ENCODE measurements around the gene RAI1.

The RAI1 gene

DNA sequence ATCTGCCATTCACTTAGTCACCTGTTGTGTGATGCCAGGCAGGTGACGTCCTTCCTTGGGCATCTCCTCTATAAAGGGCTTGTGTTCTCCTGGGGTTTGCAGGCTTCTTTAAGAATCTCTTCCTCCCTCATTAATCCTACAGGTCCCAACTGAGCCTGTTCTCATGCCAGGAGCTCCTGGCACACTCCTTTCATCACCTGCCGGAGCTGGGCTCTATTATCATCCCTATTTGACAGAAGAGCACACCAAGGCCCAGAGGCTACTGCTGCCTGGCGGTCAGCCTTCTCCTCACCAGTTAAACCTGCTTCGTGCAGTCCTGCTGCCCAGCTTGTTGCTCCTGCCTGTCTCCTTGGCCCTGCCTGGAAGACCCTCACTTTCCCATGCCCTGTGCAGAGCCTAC lies 51.2 kb downstream of the RAI1 start:
- TF ChIP-seq, protein P1, sequence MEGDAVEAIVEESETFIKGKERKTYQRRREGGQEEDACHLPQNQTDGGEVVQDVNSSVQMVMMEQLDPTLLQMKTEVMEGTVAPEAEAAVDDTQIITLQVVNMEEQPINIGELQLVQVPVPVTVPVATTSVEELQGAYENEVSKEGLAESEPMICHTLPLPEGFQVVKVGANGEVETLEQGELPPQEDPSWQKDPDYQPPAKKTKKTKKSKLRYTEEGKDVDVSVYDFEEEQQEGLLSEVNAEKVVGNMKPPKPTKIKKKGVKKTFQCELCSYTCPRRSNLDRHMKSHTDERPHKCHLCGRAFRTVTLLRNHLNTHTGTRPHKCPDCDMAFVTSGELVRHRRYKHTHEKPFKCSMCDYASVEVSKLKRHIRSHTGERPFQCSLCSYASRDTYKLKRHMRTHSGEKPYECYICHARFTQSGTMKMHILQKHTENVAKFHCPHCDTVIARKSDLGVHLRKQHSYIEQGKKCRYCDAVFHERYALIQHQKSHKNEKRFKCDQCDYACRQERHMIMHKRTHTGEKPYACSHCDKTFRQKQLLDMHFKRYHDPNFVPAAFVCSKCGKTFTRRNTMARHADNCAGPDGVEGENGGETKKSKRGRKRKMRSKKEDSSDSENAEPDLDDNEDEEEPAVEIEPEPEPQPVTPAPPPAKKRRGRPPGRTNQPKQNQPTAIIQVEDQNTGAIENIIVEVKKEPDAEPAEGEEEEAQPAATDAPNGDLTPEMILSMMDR (IDR thresholded peaks at IDR 0.05; ENCODE audit: control extremely low read depth, extremely low read depth, low read depth, missing control alignments), result no peak
- POLR2A ChIA-PET, result no interaction called here
- no peak for DNase-seq (ENCODE audit: extremely low spot score)
- CTCF ChIA-PET, result interaction anchor here (1.5 kb wide), 1 partner anchor 187 kb away, joined by 4 read pairs; no protein-coding TSS in a partner anchor

DNA sequence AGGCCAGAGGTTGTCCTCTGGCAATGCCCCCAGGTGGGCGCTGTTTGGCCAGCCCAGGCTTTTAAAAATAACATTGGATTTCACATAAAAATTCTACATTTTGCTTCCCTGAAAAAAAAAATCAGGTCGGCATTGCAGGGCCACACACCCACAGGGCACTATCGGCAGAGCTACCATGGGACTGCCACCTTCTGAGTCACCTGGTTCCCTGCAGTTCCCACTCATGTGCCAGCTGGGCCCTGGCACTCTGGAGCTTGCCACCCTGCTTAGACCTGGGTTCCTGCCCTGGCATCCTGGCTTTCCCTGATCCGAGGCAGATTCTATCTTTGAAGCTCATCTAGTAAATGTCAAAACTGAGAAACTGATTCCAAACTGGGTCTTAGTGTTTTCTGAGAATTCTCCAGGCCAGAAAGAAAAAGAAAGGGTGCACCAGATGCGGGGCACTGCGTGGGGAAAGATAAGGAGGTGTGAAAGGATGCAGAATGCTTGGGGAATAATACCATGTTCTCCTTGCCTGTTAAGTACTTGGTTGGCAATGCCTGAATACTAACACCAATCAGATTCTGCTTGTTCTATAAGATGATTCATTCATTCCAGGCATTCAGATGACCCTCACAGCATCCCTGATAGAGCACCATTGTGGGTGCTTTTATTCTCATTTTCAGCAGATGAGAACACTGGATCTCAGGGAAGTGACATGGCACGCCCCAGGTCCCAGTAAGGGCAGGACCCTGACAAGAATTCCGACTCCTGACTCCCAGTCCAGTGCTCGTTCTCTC lies 51.8 kb downstream of the RAI1 start:
- TF ChIP-seq, protein P1 (IDR thresholded peaks at IDR 0.05; ENCODE audit: control extremely low read depth, extremely low read depth, low read depth, missing control alignments), result no peak
- DNase-seq (ENCODE audit: extremely low spot score), result no peak
- POLR2A ChIA-PET, result no interaction called here
- CTCF ChIA-PET, result interaction anchor here (1.5 kb wide), 1 partner anchor 186 kb away, joined by 4 read pairs; no protein-coding TSS in a partner anchor

DNA sequence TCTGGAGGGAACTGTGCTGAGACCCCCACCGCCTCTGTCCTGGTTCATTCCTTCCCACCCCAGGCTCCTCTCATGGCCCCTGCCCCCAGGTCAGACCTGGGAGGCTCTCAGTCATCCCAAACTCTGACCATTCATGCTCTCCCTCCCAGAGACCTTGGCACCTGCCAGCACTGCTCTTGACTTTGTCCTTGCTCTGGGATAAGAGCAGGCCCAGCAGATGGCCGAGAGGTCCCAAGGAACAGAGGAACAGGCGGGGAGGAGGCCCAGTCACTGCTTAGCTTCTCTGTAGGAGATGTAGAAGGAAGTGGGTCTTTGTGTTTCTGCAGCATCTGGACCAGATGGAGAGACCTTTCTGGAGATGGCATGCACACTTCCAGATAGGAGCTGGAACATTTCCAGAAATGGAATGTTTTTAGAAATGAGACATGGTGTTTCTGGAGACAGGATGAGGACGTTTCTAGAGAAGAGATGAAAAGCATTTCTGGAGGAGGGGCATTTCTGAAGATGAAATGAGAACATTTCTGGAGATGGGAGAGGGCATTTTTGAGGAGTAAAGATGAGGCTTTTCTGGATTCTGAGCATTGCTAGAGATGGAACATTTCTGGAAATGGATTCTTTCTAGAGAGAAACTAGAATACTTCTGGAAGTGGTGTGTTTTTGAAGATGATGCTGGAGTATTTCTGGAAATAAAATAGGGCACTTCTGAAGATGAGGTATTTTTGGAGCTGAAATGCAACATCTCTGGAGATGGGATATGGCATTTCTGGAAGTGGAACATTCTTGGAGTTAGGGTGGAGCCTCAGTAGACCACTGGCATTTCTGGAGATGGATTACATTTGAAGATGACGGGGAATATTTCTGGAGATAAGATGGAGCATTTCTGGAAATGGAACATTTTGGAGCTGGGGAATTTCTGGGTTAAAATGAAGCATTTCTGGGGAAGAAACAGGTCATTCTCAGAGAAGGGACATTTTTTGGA lies 55.2 kb downstream of the RAI1 start:
- no peak for DNase-seq (ENCODE audit: extremely low spot score)
- TF ChIP-seq, protein P1 (IDR thresholded peaks at IDR 0.05; ENCODE audit: control extremely low read depth, extremely low read depth, low read depth, missing control alignments), result no peak
- ChIA-PET CTCF (interaction anchor here (1.5 to 1.8 kb wide), 2 partner anchors 9 to 54 kb away, joined by 4 to 5 read pairs; no protein-coding TSS in a partner anchor), POLR2A (no interaction called here)

DNA sequence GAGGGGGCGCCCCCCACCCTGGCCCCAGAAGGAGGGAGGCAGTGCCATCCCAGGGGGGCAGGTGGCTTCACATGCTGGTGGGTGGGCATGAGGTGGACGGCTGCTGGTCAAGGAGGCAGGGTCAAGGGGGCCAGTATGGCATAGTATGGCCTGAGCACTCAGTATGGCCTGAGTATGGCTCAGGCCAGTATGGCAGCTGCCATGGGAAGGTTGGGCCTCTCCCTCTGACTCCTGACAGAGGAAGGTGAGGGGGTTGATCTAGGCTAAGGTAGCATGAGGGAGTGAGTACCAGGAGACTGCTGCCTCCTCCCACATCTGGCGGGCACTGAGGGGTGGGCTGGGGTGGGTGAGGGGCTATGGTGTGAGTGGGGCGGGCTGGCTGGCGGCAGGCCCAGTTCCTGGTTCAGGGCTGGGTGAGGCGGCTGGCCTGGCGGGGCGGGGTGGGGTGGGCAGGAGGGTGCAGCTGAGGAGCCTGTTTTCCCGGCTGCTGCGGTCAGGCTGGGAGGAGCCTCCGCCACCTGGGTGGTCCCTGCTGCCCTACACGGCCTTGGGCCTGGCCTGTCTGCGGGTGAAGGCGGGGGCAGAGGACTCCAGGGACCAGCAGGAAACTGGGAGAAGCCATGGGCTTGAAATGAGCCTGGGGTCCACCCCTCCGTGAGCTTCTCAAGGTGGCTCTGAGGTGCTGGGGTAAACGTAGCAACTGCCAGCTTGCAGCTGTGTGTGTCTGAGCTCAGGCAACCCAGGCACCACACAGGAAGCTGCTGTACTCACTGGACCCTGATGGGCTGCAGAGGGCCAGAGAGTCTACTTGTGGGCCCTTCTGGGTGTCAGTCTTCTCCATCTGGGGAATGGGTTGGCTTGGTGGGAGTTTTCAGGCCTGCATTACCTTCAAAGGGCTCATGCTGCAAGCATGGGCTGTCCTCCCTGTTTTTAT lies 57.0 kb downstream of the RAI1 start:
- DNase-seq (ENCODE audit: extremely low spot score), result no peak
- TF ChIP-seq, protein P1 (IDR thresholded peaks at IDR 0.05; ENCODE audit: control extremely low read depth, extremely low read depth, low read depth, missing control alignments), result no peak
- ChIA-PET POLR2A (no interaction called here), CTCF (interaction anchor here (1.1 to 1.8 kb wide), 3 partner anchors 9 to 56 kb away, joined by 3 to 5 read pairs (median 4); no protein-coding TSS in a partner anchor)

DNA sequence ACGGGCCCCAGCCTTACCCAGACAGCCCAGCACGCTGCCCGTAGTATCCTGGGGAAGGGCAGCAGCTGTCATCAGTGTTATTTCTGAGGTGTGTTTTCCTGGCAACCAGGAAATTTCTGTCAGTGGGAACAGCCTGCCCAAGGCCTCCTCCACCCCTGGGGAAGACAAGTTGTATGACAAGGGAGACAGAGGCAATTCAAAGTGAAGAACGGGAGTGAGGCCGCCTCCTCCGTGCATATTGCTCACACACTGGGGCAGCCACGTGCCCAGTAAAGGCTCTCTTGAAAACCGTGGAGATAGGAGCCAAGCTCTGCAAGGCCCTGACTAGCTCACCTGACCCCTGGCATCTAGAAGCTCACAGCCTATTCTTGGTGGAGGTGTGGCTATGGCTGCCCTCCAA lies 57.6 kb downstream of the RAI1 start:
- CTCF ChIA-PET, result interaction anchor here (1.1 kb wide), 1 partner anchor 10 kb away, joined by 3 read pairs; no protein-coding TSS in a partner anchor
- no peak for DNase-seq (ENCODE audit: extremely low spot score)
- TF ChIP-seq, protein P1 (IDR thresholded peaks at IDR 0.05; ENCODE audit: control extremely low read depth, extremely low read depth, low read depth, missing control alignments), result no peak
- POLR2A ChIA-PET, result interaction anchor here (0.5 kb wide), 1 partner anchor 14 kb away, joined by 3 read pairs; no protein-coding TSS in a partner anchor

Data from GM10248 (cell line).